Ovary (tissue), 10 donors: Measurements from ENCODE around the gene CCDC80. TPM values are rescaled to one million over a fixed set of nuclear protein-coding genes. Genes with fewer than 3 reads are reported as not detected.

Experiments used
- DNase-seq, 5 donors: peaks; one replicate each; pipeline ENCODE4 v3.0.0-alpha.2; 2019 to 2020
- H3K27ac ChIP-seq, 2 donors: fragments of 200-600 bp; one replicate each; pipeline versions ENCODE4 v1.5.1 to v1.8.0; 2019 to 2022
- H3K27me3 ChIP-seq: fragments of 200-600 bp; one replicate; pipeline ENCODE4 v1.8.0; 2022
- H3K36me3 ChIP-seq: fragments of 200-600 bp; sonication (generic); one replicate; pipeline ENCODE4 v1.5.1; 2019
- H3K4me1 ChIP-seq: one replicate; pipeline ENCODE4 v1.8.1; 2013; ENCODE audit warnings: mild to moderate bottlenecking, moderate library complexity; ENCODE audit not compliant: insufficient read depth
- H3K4me3 ChIP-seq: fragments of 200-600 bp; sonication (generic); one replicate; pipeline ENCODE4 v1.5.1; 2017
- H3K9me3 ChIP-seq, 2 donors: fragments of 200-600 bp in 1 of 2; sonication (generic) in 1 of 2; one replicate each; pipeline versions ENCODE4 v1.5.1 to v1.8.1; 2013 to 2019; ENCODE audit warnings: mild to moderate bottlenecking in 1 of 2, moderate library complexity in 1 of 2
- CTCF ChIP-seq, 3 donors: fragments of 450-650 bp in 2 of 3; fragments of 200-600 bp in 1 of 3; IDR thresholded peaks; one replicate each; pipeline versions ENCODE4 v1.5.1 to v1.8.0; 2016 to 2022; ENCODE audit warnings: antibody characterized with exemption in 3 of 3, mild to moderate bottlenecking in 1 of 3
- EP300 ChIP-seq: sonication (generic); formaldehyde crosslinking; IDR thresholded peaks from one replicate; pipeline ENCODE4 v1.6.1; 2017; ENCODE audit warnings: antibody characterized with exemption
- POLR2A ChIP-seq: fragments of 450-650 bp; IDR thresholded peaks from one replicate; pipeline ENCODE4 v1.6.1; 2017; ENCODE audit warnings: antibody characterized with exemption, mild to moderate bottlenecking, moderate library complexity
- WGBS, 3 donors: extraction: QIAGEN DNeasy Blood & Tissue Kit in 1 of 3; methylation state at CpG; one replicate each; pipeline versions ENCODE4 v1.1.5 to v1.1.7; 2013 to 2017; 5-methylcytosine and 5-hydroxymethylcytosine counted together
- intact Hi-C, 4 donors: fragments of 100-400 bp; cut with DNase I; formaldehyde crosslinking; loops; one replicate each; pipeline versions ENCODE4 v1.11.0 to v1.15.1; 2022 to 2023
- long read RNA-seq, 3 donors: library from polyadenylated mRNA in 2 of 3; unstranded in 2 of 3; transcript quantifications; one replicate each; pipeline ENCODE4 v2.0.0 and lab custom pipeline, GENCODE V29; 2021 to 2026
- polyA plus RNA-seq, 2 donors: library from polyadenylated mRNA; stranded (reverse); fragments of 200-250 nt in 1 of 2; fragments of 350-450 nt in 1 of 2; fragmentation: Illumina TruSeq in 1 of 2; extraction: RNeasy Lipid Tissue Mini Kit (QIAGEN cat#74804) in 1 of 2; gene quantifications; one replicate each; pipeline ENCODE4 v1.2.3, GENCODE V29; 2013 to 2014
- total RNA-seq, 7 donors: library from RNA; depleted of rRNA in 2 of 7; stranded (reverse); fragments of >200 nt in 2 of 7; fragmentation: NEBNext Ultra II Directional in 3 of 7; extraction: Animal tissue kit (Norgen Biotek cat#: 25700) in 3 of 7; gene quantifications; one replicate each; pipeline versions ENCODE4 v1.1.0 to v1.2.4, GENCODE V29; 2016 to 2023
- donor health status: DM: no; HTN: no; CAD: no; lungs with moderate emphysema.
- donor health status: DM: no; HTN: no; CAD: no.
- donor health status: Bipolar disorder and iron deficiency.
- donor health status: DM: yes; HTN: yes; CAD: no.
- donor health status: DM: no; HTN: no; CAD: no.
- donor health status: DM: yes; HTN: yes; CAD: no.

Gene CCDC80
- total RNA-seq (100 to 1,000 TPM in 3 of 7 donors, 10 to 100 TPM in 4; 13.2 to 256 (median 92.2) TPM), polyA plus RNA-seq (100 to 1,000 TPM in 1 of 2 donors, 10 to 100 TPM in 1; 61.4 to 539 TPM)
- long read RNA-seq, donor 1, partial matches to known transcripts, result 231 of 240 reads
- long read RNA-seq, donor 1, other reads (novel, unspliced or antisense), result 5 of 240 reads
- long read RNA-seq, donor 2, full-length matches to known transcripts, result 9 of 32 reads
- long read RNA-seq, donor 2, partial matches to known transcripts, result 23 of 32 reads
- long read RNA-seq, donor 2, other reads (novel, unspliced or antisense), result 0 of 32 reads
- long read RNA-seq, donor 3, full-length matches to known transcripts, result 134 of 232 reads
- long read RNA-seq, donor 3, partial matches to known transcripts, result 69 of 232 reads
- long read RNA-seq, donor 3, other reads (novel, unspliced or antisense), result 29 of 232 reads

- Histone ChIP-seq H3K27me3 (no peaks in the 10 kb centered on the region), H3K27ac (peak within 1 kb of the TSS; percentile 39 to 76), H3K36me3 (no peaks in the 10 kb centered on the region), H3K9me3 (no peaks in the 10 kb centered on the region), H3K4me1 (peaks cover 11% of the 10 kb centered on the region), H3K4me3 (peak within 1 kb of the TSS; percentile 35)
- WGBS, 3 donors, result 2 to 3% (median 2%) methylated on average over 6 of the region's 6 CpGs
- intact Hi-C loops, result loop anchor here (5.0 to 10.0 kb wide), 7 partner anchors 56 to 344 kb away; partner anchors contain the start of genes CD200R1 (in 2 of the 4) and CD200 (in 1 of the 4)
- TF ChIP-seq EP300 (no peak), POLR2A (peak; percentile 63), CTCF (IDR thresholded peaks at IDR 0.05) (peak in 1 of 3 donors; percentile 2)
- peak in 2 of 5 donors; percentile 25 to 53 for DNase-seq
Observed at GRCh38 chr3:112640930-112641801, at the start of gene CCDC80. TSS of gene CCDC80 (minus strand) at chr3:112641143. CDS start at chr3:112639905, 1,238 bp downstream.

GRCh38 chr3:112689989-112690388 lies 49.0 kb upstream of the CCDC80 start:
- DNase-seq, result no peak
- H3K36me3 ChIP-seq, result no peaks in the 10 kb centered on the region
- H3K27me3 ChIP-seq, result no peaks in the 10 kb centered on the region
- intact Hi-C loops, result no loop called here
- no peaks in the 10 kb centered on the region for H3K9me3 ChIP-seq
- peaks cover 4% of the 10 kb centered on the region for H3K4me1 ChIP-seq
- no peak overlapping the region for H3K4me3 ChIP-seq
- 87 to 96% (median 91%) methylated on average over 2 of the region's 2 CpGs for WGBS, 3 donors
- no peak overlapping the region for H3K27ac ChIP-seq
- TF ChIP-seq POLR2A (no peak), CTCF (IDR thresholded peaks at IDR 0.05) (no peak), EP300 (no peak)

GRCh38 chr3:112689385-112689784 lies 48.4 kb upstream of the CCDC80 start:
- Histone ChIP-seq H3K4me1 (no peaks in the 10 kb centered on the region), H3K27ac (no peak overlapping the region), H3K9me3 (no peaks in the 10 kb centered on the region), H3K27me3 (no peaks in the 10 kb centered on the region), H3K4me3 (no peak overlapping the region), H3K36me3 (no peaks in the 10 kb centered on the region)
- no peak for DNase-seq
- 57 to 80% (median 76%) methylated on average over 1 of the region's 1 CpG for WGBS, 3 donors
- intact Hi-C loops, result no loop called here
- TF ChIP-seq CTCF (IDR thresholded peaks at IDR 0.05) (no peak), POLR2A (no peak), EP300 (no peak)

- DNase-seq, result no peak
- Histone ChIP-seq H3K9me3 (no peaks in the 10 kb centered on the region), H3K27me3 (no peaks in the 10 kb centered on the region), H3K4me3 (no peak overlapping the region), H3K4me1 (no peaks in the 10 kb centered on the region), H3K27ac (no peak overlapping the region), H3K36me3 (no peaks in the 10 kb centered on the region)
- TF ChIP-seq CTCF (IDR thresholded peaks at IDR 0.05) (no peak), POLR2A (no peak), EP300 (no peak)
- intact Hi-C loops, result no loop called here
- WGBS, 3 donors, result 59 to 79% (median 71%) methylated on average over 2 of the region's 2 CpGs
Observed at GRCh38 chr3:112688819-112689218, 47.9 kb upstream of the CCDC80 start.
